Kasumi-1 (cell line): ENCODE data around the gene RIMKLA.

Source experiments
- DNase-seq, 2 experiments: peaks; one replicate each; lab custom pipeline; 2025; lab: John Stamatoyannopoulos, UW

The RIMKLA gene

GRCh38 chr1:42430286-42431135, 49.9 kb downstream of the RIMKLA start:
- peak in 1 of 2 experiments; percentile 11 for DNase-seq

- no peak for DNase-seq
Observed at GRCh38 chr1:42431514-42431913, 50.9 kb downstream of the RIMKLA start.

GRCh38 chr1:42432714-42433113, 52.1 kb downstream of the RIMKLA start:
- DNase-seq: no peak

GRCh38 chr1:42433369-42433768, 52.8 kb downstream of the RIMKLA start:
- DNase-seq: no peak

GRCh38 chr1:42434340-42434739, 53.7 kb downstream of the RIMKLA start:
- no peak for DNase-seq

- DNase-seq: no peak
Observed at GRCh38 chr1:42439940-42440339, 59.3 kb downstream of the RIMKLA start.

GRCh38 chr1:42442662-42443061, 62.1 kb downstream of the RIMKLA start:
- peak in 1 of 2 experiments; percentile 12 for DNase-seq

GRCh38 chr1:42449256-42449655, 68.7 kb downstream of the RIMKLA start:
- no peak for DNase-seq

GRCh38 chr1:42450061-42450460, 69.5 kb downstream of the RIMKLA start:
- no peak for DNase-seq

DNA sequence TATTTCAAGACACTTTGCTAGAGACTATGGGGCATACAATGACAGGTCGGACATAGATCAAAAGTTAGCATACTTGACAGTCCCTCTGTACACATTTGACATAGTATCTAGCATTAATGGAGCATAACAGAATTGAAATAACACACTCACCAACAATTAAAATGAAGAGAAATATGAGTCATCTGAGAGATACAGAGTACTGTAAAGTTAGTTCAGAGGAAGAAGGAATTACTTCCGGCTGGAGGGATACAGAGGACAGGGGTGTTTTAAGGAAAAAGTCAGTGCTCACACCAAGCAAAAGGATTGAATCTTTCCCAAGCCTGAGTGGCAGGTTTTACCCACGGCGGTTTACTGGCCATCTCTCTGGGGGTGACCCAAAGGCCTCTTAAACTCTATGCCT, 72.8 kb downstream of the RIMKLA start:
- DNase-seq: no peak

- DNase-seq: no peak
Observed at GRCh38 chr1:42454403-42454802, 73.8 kb downstream of the RIMKLA start.

DNA sequence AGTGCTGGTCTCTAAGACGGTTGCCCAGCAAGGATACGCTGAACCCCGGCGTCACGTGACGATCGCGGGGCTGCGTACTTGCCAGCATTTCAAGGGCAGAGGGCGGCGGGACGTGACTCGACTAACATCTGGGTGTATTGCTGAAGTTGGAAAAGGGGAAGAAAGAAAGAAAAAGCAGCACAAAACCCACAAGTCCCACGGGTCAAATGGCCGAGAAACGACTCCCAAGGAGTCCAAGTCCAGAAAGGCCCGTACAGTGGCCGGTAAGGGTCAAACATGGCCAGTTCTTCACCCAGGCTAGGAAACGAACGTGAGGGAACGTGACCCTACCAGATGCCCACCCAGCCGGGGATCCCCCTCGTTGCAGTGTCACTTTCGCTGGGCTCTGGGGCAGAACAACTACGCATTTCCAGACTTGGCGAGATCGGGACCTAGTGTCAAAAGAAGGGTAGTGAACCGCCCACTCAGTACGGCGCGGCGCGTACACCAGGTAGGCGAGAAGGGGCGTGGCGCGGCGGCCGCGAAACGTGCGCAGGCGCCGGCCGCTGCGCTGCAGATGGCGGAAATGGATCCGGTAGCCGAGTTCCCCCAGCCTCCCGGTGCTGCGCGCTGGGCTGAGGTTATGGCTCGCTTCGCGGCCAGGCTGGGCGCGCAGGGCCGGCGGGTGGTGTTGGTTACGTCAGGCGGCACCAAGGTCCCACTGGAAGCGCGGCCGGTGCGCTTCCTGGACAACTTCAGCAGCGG, 75.6 kb downstream of the RIMKLA start, which contains the start of the genes PPCS and ZMYND12:
Gene PPCS, plus strand, starts transcription at position 534 of the 744 bp plus-strand sequence. Its CDS starts 23 bp downstream, at position 557.
Gene ZMYND12, minus strand, starts transcription at position 13 of the 744 bp plus-strand sequence. CDS start 25 bp downstream, outside the sequence.
- DNase-seq: peak; percentile 83 to 86

GRCh38 chr1:42456754-42457089, 76.1 kb downstream of the RIMKLA start:
- DNase-seq: peak; percentile 56 to 59

DNA sequence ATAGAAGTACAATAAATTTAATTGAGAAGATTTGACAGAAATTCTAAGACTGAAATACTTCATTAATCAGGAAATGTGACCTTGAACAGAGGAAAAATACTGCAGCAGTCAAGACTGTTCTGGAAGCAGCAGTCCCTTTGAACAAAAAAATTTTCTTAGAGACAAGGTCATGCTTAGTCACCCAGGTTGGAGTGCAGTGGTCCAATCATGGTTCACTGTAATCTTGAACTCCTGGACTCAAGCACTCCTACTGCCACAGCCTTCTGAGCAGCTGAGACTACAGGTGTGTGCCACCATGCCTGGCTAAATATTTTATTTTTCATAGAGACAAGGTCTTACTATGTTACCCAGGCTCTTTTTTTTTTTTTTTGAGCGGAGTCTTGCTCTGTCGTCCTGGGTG, 80.6 kb downstream of the RIMKLA start:
- DNase-seq: no peak

GRCh38 chr1:42462828-42463763, 82.5 kb downstream of the RIMKLA start, which contains the start of gene CCDC30:
TSS of gene CCDC30 (plus strand) at chr1:42463286. CDS start at chr1:42480552, 17,266 bp downstream.
- peak; percentile 98 for DNase-seq

GRCh38 chr1:42463921-42464320, 83.3 kb downstream of the RIMKLA start:
- no peak for DNase-seq

DNA sequence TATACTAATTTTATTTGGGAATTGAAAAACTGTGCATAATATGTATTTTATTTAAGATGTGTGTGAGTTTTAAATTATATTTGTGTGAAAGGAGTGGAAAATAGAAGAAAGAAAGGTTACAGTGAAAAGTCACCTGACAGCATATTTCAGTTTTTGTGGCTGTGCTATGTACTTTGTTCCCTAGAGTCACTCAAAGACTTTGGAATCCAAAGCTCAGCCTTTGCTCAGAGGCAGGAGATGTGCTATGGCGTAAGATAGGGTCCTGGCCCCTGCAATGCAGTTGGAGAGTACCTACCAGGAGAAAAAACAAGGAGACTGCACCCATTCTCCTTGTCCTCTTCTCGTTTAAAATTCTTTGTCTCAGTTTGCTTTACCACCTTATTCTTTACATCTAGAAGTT, 85.4 kb downstream of the RIMKLA start:
- DNase-seq: no peak

GRCh38 chr1:42469727-42470126, 89.1 kb downstream of the RIMKLA start:
- no peak for DNase-seq
